Fibroblast of pulmonary artery (primary cell): ENCODE results near the gene NPR1.

ENCODE experiments used
- DNase-seq: peaks from one replicate; pipeline ENCODE4 v3.0.0-alpha.2; 2010; ENCODE audit warnings: low read depth
- H3K4me3 ChIP-seq: replicated peaks from 2 replicates; pipeline ENCODE4 v1.5.1; 2011; ENCODE audit warnings: low read depth, mild to moderate bottlenecking, control low read depth, low read length, moderate library complexity
- CTCF ChIP-seq: IDR thresholded peaks from 2 replicates; pipeline ENCODE4 v1.5.1; 2011; ENCODE audit warnings: mild to moderate bottlenecking, control low read depth, low read length, inconsistent platforms; ENCODE audit errors: missing control alignments

The NPR1 gene

GRCh38 chr1:153642161-153642560 lies 36.3 kb upstream of the NPR1 start:
- no peak overlapping the region for H3K4me3 ChIP-seq
- TF ChIP-seq CTCF, result no peak
- no peak for DNase-seq

GRCh38 chr1:153643100-153643499 lies 35.4 kb upstream of the NPR1 start:
- H3K4me3 ChIP-seq, result no peak overlapping the region
- DNase-seq, result no peak
- no peak for TF ChIP-seq CTCF

GRCh38 chr1:153643816-153644215 lies 34.7 kb upstream of the NPR1 start:
- no peak overlapping the region for H3K4me3 ChIP-seq
- TF ChIP-seq CTCF, result no peak
- no peak for DNase-seq

- DNase-seq, result no peak
- TF ChIP-seq CTCF, result no peak
- H3K4me3 ChIP-seq, result no peak overlapping the region
These were observed 31.7 kb upstream of the NPR1 start for GRCh38 chr1:153646672-153647345.

GRCh38 chr1:153647346-153647714 lies 31.2 kb upstream of the NPR1 start:
- H3K4me3 ChIP-seq, result no peak overlapping the region
- TF ChIP-seq CTCF, result no peak

GRCh38 chr1:153648000-153648643 lies 30.4 kb upstream of the NPR1 start:
- no peak for DNase-seq
- H3K4me3 ChIP-seq, result no peak overlapping the region
- TF ChIP-seq CTCF, result no peak

More at GRCh38 chr1:153647346-153647714, 31.2 kb upstream of the NPR1 start:
- no peak for DNase-seq

GRCh38 chr1:153649137-153649862 lies 29.2 kb upstream of the NPR1 start:
- no peak for DNase-seq
- no peak for TF ChIP-seq CTCF
- no peak overlapping the region for H3K4me3 ChIP-seq
